Hepatocyte (in vitro differentiated cells): ENCODE data around the gene HIBADH. TPM values are rescaled to one million over a fixed set of nuclear protein-coding genes. Genes with fewer than 3 reads are reported as not detected.

Experiments used
- DNase-seq: peaks from one replicate; pipeline ENCODE4 v3.0.0-alpha.2; 2016; ENCODE audit warnings: low spot score
- H2AFZ ChIP-seq: fragments of 200-600 bp; sonication (generic); 2 replicates; pipeline ENCODE4 v1.6.0; 2016; ENCODE audit warnings: antibody characterized with exemption, mild to moderate bottlenecking
- H3K27ac ChIP-seq: fragments of 200-600 bp; sonication (generic); 2 replicates; pipeline ENCODE4 v1.5.1; 2016; ENCODE audit warnings: mild to moderate bottlenecking
- H3K27me3 ChIP-seq: fragments of 200-600 bp; sonication (generic); 2 replicates; pipeline ENCODE4 v1.6.1; 2016
- H3K36me3 ChIP-seq: fragments of 200-600 bp; sonication (generic); replicated peaks from 2 replicates; pipeline ENCODE4 v1.5.1; 2016; ENCODE audit warnings: low read depth; ENCODE audit not compliant: insufficient read depth
- H3K4me1 ChIP-seq: fragments of 200-600 bp; sonication (generic); 2 replicates; pipeline ENCODE4 v1.5.1; 2016; ENCODE audit warnings: mild to moderate bottlenecking, moderate library complexity; ENCODE audit not compliant: insufficient read depth
- H3K4me2 ChIP-seq: fragments of 200-600 bp; sonication (generic); 2 replicates; pipeline ENCODE4 v1.6.0; 2016
- H3K4me3 ChIP-seq: fragments of 200-600 bp; sonication (generic); 2 replicates; pipeline ENCODE4 v1.5.1; 2016; ENCODE audit warnings: mild to moderate bottlenecking
- H3K79me2 ChIP-seq: fragments of 200-600 bp; sonication (generic); 2 replicates; pipeline ENCODE4 v1.6.0; 2017; ENCODE audit warnings: mild to moderate bottlenecking
- H3K9me2 ChIP-seq: fragments of 200-600 bp; sonication (generic); replicated peaks from 2 replicates; pipeline ENCODE4 v1.6.0; 2017; ENCODE audit warnings: mild to moderate bottlenecking; ENCODE audit not compliant: insufficient read depth
- H3K9me3 ChIP-seq: fragments of 200-600 bp; sonication (generic); 2 replicates; pipeline ENCODE4 v1.5.1; 2016; ENCODE audit warnings: low read depth, mild to moderate bottlenecking
- H4K20me1 ChIP-seq: fragments of 200-600 bp; sonication (generic); 2 replicates; pipeline ENCODE4 v1.6.0; 2016; ENCODE audit warnings: mild to moderate bottlenecking; ENCODE audit not compliant: insufficient read depth, poor library complexity, severe bottlenecking
- EZH2 ChIP-seq: fragments of 200-600 bp; sonication (generic); IDR thresholded peaks from 2 replicates; pipeline ENCODE4 v1.6.1; 2016; ENCODE audit warnings: antibody characterized with exemption, mild to moderate bottlenecking, borderline replicate concordance
- EZH2phosphoT487 ChIP-seq: fragments of 200-600 bp; sonication (generic); IDR thresholded peaks from one replicate; pipeline ENCODE4 v1.6.1; 2018; ENCODE audit warnings: antibody characterized with exemption, mild to moderate bottlenecking, low read depth, moderate library complexity; ENCODE audit not compliant: unreplicated experiment, severe bottlenecking
- WGBS: methylation state at CpG from one replicate; pipeline ENCODE4 v1.1.6; 2016; ENCODE audit warnings: low lambda C conversion rate; ENCODE audit errors: missing lambda C conversion rate; 5-methylcytosine and 5-hydroxymethylcytosine counted together
- polyA plus RNA-seq: library from polyadenylated mRNA; unstranded; fragments of >200 nt; fragmentation: Nextera tagmentation; extraction: Ambion mirVana; gene quantifications from 2 replicates; pipeline ENCODE4 v1.2.1, GENCODE V29; 2016
- total RNA-seq: library from RNA; depleted of rRNA; stranded (reverse); fragments of >200 nt; gene quantifications from 2 replicates; pipeline ENCODE4 v1.2.3, GENCODE V29; 2014
- TF ChIP-seq, protein P1 (sequence below): fragments of 200-600 bp; sonication (generic); IDR thresholded peaks from 2 replicates; pipeline ENCODE4 v1.5.1; 2016; ENCODE audit warnings: antibody characterized with exemption, mild to moderate bottlenecking; ENCODE audit not compliant: poor library complexity

The HIBADH gene
- total and polyA plus RNA-seq, 2 experiments from 2014 or later = 56.1 to 65.5 TPM

DNA sequence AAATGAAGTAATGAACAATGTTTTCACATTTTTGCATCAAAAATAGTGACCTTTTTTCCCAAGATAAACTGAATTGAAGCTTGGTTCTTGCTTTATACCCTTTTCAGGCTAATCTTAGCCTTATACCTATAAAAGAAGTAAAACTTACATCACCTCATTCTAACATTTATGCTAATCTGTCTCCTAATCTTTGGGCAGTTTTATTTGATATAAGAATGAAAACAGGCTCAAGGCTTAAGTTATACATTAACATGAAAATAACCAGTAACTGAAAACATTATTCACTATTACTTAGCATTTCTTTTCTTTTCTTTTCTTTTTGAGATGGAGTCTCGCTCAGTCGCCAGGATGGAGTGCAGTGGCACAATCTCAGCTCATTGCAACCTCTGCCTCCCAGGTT lies 113.1 kb downstream of the HIBADH start:
- DNase-seq = no peak
- Histone ChIP-seq H3K36me3 (no peaks in the 10 kb centered on the region), H3K4me1 (peaks cover 24% of the 10 kb centered on the region), H3K4me2 (no peak overlapping the region), H3K9me3 (no peaks in the 10 kb centered on the region), H3K27me3 (no peaks in the 10 kb centered on the region), H3K4me3 (no peak overlapping the region), H3K79me2 (peaks cover 2% of the 10 kb centered on the region), H3K9me2 (no peaks in the 10 kb centered on the region), H4K20me1 (no peaks in the 10 kb centered on the region), H3K27ac (no peak overlapping the region), H2AFZ (no peak overlapping the region)
- no peak for TF ChIP-seq EZH2
- no peak for TF ChIP-seq EZH2phosphoT487
- TF ChIP-seq, protein P1, sequence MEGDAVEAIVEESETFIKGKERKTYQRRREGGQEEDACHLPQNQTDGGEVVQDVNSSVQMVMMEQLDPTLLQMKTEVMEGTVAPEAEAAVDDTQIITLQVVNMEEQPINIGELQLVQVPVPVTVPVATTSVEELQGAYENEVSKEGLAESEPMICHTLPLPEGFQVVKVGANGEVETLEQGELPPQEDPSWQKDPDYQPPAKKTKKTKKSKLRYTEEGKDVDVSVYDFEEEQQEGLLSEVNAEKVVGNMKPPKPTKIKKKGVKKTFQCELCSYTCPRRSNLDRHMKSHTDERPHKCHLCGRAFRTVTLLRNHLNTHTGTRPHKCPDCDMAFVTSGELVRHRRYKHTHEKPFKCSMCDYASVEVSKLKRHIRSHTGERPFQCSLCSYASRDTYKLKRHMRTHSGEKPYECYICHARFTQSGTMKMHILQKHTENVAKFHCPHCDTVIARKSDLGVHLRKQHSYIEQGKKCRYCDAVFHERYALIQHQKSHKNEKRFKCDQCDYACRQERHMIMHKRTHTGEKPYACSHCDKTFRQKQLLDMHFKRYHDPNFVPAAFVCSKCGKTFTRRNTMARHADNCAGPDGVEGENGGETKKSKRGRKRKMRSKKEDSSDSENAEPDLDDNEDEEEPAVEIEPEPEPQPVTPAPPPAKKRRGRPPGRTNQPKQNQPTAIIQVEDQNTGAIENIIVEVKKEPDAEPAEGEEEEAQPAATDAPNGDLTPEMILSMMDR = no peak
- 92% methylated on average over 2 of the region's 2 CpGs for WGBS

DNA sequence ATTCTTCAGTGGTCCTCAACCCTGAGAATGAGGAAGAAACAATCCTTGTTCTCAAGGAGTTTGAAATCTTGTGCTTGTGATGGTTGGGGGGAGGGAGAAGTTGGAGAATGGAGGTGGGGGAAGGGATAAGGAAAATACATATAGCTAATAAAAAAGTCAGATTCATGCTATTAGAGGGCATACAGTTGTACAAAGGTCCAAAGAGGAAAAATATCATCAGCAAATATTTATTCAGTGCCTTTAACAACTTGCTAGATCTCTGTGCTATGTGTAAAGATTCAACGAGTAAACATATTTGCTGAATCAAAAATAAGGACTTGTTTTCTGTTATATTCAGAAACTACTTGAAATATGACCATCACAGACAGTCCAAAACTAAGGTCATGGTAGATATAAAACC lies 114.4 kb downstream of the HIBADH start:
- no peak overlapping the region for H3K4me3 ChIP-seq
- H3K4me1 ChIP-seq = peaks cover 21% of the 10 kb centered on the region
- no peak overlapping the region for H2AFZ ChIP-seq
- no peaks in the 10 kb centered on the region for H3K9me3 ChIP-seq
- no peak for DNase-seq
- WGBS = 83% methylated on average over 1 of the region's 1 CpG
- no peaks in the 10 kb centered on the region for H3K9me2 ChIP-seq
- peaks cover 2% of the 10 kb centered on the region for H3K79me2 ChIP-seq
- peak overlapping the region; percentile 25 for H3K4me2 ChIP-seq
- no peaks in the 10 kb centered on the region for H3K36me3 ChIP-seq
- no peaks in the 10 kb centered on the region for H4K20me1 ChIP-seq
- TF ChIP-seq, protein P1 = no peak
- TF ChIP-seq EZH2 = no peak
- no peak for TF ChIP-seq EZH2phosphoT487
- H3K27ac ChIP-seq = no peak overlapping the region
- H3K27me3 ChIP-seq = no peaks in the 10 kb centered on the region

DNA sequence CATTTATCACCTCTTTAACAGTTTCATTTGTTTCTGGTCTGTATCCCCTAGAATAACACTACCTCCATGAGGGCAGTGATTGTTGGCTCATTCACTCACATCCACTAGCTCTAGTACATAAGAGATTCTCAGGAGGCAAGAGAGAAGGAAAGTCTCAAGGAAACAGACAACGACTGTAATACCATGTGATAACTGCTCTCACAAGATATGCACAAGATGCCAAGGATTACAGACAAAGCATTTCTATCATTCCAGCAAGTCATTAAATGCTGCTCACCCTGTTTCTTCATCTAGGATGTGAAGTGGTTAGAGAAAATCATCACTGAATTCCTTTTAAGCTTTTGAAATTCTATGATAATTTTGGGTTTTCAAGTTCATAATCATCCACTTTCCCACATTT lies 115.3 kb downstream of the HIBADH start:
- H3K27ac ChIP-seq = no peak overlapping the region
- H3K79me2 ChIP-seq = peaks cover 2% of the 10 kb centered on the region
- H3K4me1 ChIP-seq = peaks cover 12% of the 10 kb centered on the region
- no peaks in the 10 kb centered on the region for H3K9me3 ChIP-seq
- DNase-seq = peak; percentile 8
- H3K9me2 ChIP-seq = no peaks in the 10 kb centered on the region
- WGBS = 6% methylated on average over 1 of the region's 1 CpG
- no peaks in the 10 kb centered on the region for H3K36me3 ChIP-seq
- no peaks in the 10 kb centered on the region for H3K27me3 ChIP-seq
- H3K4me3 ChIP-seq = no peak overlapping the region
- no peaks in the 10 kb centered on the region for H4K20me1 ChIP-seq
- no peak overlapping the region for H2AFZ ChIP-seq
- TF ChIP-seq EZH2 (no peak), EZH2phosphoT487 (no peak)
- TF ChIP-seq, protein P1 = no peak
- no peak overlapping the region for H3K4me2 ChIP-seq

DNA sequence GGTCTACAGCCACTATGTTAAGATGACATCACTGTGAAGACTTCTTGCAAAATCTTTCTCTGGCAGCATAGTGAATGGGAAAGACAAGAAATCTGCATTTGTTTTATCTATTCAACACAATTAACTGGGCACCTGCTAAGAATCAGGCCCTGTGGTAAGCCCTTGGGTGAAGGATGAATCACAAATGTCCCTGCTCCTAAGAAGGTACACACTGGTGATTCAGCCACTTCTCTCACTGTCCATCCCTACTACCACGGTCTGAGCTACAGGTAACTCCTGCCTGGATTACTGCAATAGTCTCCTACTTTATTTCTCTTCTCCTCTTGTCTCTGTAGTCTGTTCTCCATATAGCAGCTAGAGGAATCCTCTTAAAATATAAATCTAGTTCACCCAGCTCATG lies 116.1 kb downstream of the HIBADH start:
- no peaks in the 10 kb centered on the region for H3K36me3 ChIP-seq
- H3K9me3 ChIP-seq = no peaks in the 10 kb centered on the region
- H3K4me2 ChIP-seq = no peak overlapping the region
- no peaks in the 10 kb centered on the region for H4K20me1 ChIP-seq
- peaks cover 2% of the 10 kb centered on the region for H3K79me2 ChIP-seq
- H3K27ac ChIP-seq = no peak overlapping the region
- H3K27me3 ChIP-seq = no peaks in the 10 kb centered on the region
- no peak for DNase-seq
- no peak overlapping the region for H2AFZ ChIP-seq
- H3K4me3 ChIP-seq = no peak overlapping the region
- H3K4me1 ChIP-seq = peaks cover 12% of the 10 kb centered on the region
- no peaks in the 10 kb centered on the region for H3K9me2 ChIP-seq
- TF ChIP-seq EZH2 = no peak
- no peak for TF ChIP-seq EZH2phosphoT487
- TF ChIP-seq, protein P1 = no peak
- 91% methylated on average over 1 of the region's 1 CpG for WGBS
